GM19372 (cell line): ENCODE data around the gene WBP2.
"Not testable (repeated sequence)": the region's sequence is repeated elsewhere in the genome, so short reads cannot be mapped to it uniquely, and the experiment has no call there.

Experiments used
- ATAC-seq: cut with Tn5 transposase; IDR thresholded peaks from one replicate; pipeline ENCODE4 v1.9.1; 2021; ENCODE audit warnings: mild to moderate bottlenecking, low read depth, moderate library complexity; ENCODE audit not compliant: unreplicated experiment

Gene WBP2

GRCh38 chr17:75818326-75818885 is 36.7 kb downstream of the WBP2 start:
- ATAC-seq: no peak

GRCh38 chr17:75817571-75817970 is 37.6 kb downstream of the WBP2 start:
- no peak for ATAC-seq

- ATAC-seq: no peak
Measured at GRCh38 chr17:75816693-75817092, 38.4 kb downstream of the WBP2 start.

- no peak for ATAC-seq
Measured at GRCh38 chr17:75815399-75815798, 39.7 kb downstream of the WBP2 start.

- no peak for ATAC-seq
Measured at GRCh38 chr17:75814900-75815373, 40.2 kb downstream of the WBP2 start.

GRCh38 chr17:75814021-75814395 is 41.1 kb downstream of the WBP2 start:
- ATAC-seq: no peak

GRCh38 chr17:75813081-75814020 is 41.8 kb downstream of the WBP2 start:
- no peak for ATAC-seq

GRCh38 chr17:75812096-75813013 is 42.8 kb downstream of the WBP2 start:
- ATAC-seq: no peak

- no peak for ATAC-seq
Measured at GRCh38 chr17:75811174-75811573, 44.0 kb downstream of the WBP2 start.

GRCh38 chr17:75810756-75811155 is 44.4 kb downstream of the WBP2 start:
- ATAC-seq: not testable (repeated sequence)

- no peak for ATAC-seq
Measured at GRCh38 chr17:75810216-75810615, 44.9 kb downstream of the WBP2 start.

- no peak for ATAC-seq
Measured at GRCh38 chr17:75809631-75810111, 45.5 kb downstream of the WBP2 start.

GRCh38 chr17:75808905-75809621 is 46.1 kb downstream of the WBP2 start:
- ATAC-seq: no peak

GRCh38 chr17:75808549-75808904 is 46.6 kb downstream of the WBP2 start:
- no peak for ATAC-seq

- no peak for ATAC-seq
Measured at GRCh38 chr17:75807861-75808260, 47.3 kb downstream of the WBP2 start.

GRCh38 chr17:75806822-75807500 is 48.2 kb downstream of the WBP2 start:
- ATAC-seq: no peak

- no peak for ATAC-seq
Measured at GRCh38 chr17:75803883-75804282, 51.3 kb downstream of the WBP2 start.

- no peak for ATAC-seq
Measured at GRCh38 chr17:75799402-75799801, 55.7 kb downstream of the WBP2 start.

GRCh38 chr17:75795820-75796607 is 59.1 kb downstream of the WBP2 start:
- no peak for ATAC-seq
